Activated T-helper 17 cell treated with anti-CD3 and anti-CD28 coated beads, Interleukin-2, amount 50 U/mL, for 72 hours (primary cell): ENCODE measurements around the gene CCDC187. TPM values are rescaled to one million over a fixed set of nuclear protein-coding genes. Genes with fewer than 3 reads are reported as not detected.

Experiments used
- ATAC-seq: fragments of 150-1000 bp; cut with Tn5 transposase; replicated peaks from 2 replicates; pipeline ENCODE4 v1.10.0; 2021; ENCODE audit warnings: mild to moderate bottlenecking, moderate library complexity
- H3K27ac Mint-ChIP-seq: one replicate; pipeline ENCODE4 v1.8.0; 2022; ENCODE audit warnings: mixed read lengths
- H3K27me3 Mint-ChIP-seq: one replicate; pipeline ENCODE4 v1.8.0; 2022; ENCODE audit warnings: mixed read lengths
- H3K36me3 Mint-ChIP-seq: one replicate; pipeline ENCODE4 v1.8.0; 2022; ENCODE audit warnings: low read depth, mild to moderate bottlenecking, mixed read lengths
- H3K4me1 Mint-ChIP-seq: one replicate; pipeline ENCODE4 v1.8.0; 2022; ENCODE audit warnings: mixed read lengths
- H3K4me3 Mint-ChIP-seq: one replicate; pipeline ENCODE4 v1.8.0; 2022; ENCODE audit warnings: mild to moderate bottlenecking, mixed read lengths
- H3K9me3 Mint-ChIP-seq: one replicate; pipeline ENCODE4 v1.8.0; 2022; ENCODE audit warnings: mixed read lengths
- total RNA-seq, 2 donors: library from RNA; stranded (reverse); gene quantifications; one replicate each; pipeline ENCODE4 v1.2.3, GENCODE V29; 2022

The CCDC187 gene
- total RNA-seq, 2 donors from 2014 or later: 0.02 TPM; not detected in 1

- Mint-ChIP-seq H3K36me3 (peaks cover 85% of the 10 kb centered on the region), H3K4me3 (no peak overlapping the region), H3K27ac (no peak overlapping the region), H3K27me3 (no peaks in the 10 kb centered on the region), H3K4me1 (peaks cover 24% of the 10 kb centered on the region), H3K9me3 (no peaks in the 10 kb centered on the region)
- no peak for ATAC-seq
These were observed 79.8 kb downstream of the CCDC187 start for GRCh38 chr9:136223871-136224640.

- Mint-ChIP-seq H3K27me3 (no peaks in the 10 kb centered on the region), H3K9me3 (no peaks in the 10 kb centered on the region), H3K4me3 (no peak overlapping the region)
These were observed 81.0 kb downstream of the CCDC187 start for GRCh38 chr9:136222906-136223285.

GRCh38 chr9:136222166-136222905 lies 81.6 kb downstream of the CCDC187 start:
- H3K4me1 Mint-ChIP-seq: peaks cover 12% of the 10 kb centered on the region
- H3K27me3 Mint-ChIP-seq: no peaks in the 10 kb centered on the region
- no peaks in the 10 kb centered on the region for H3K9me3 Mint-ChIP-seq
- H3K4me3 Mint-ChIP-seq: no peak overlapping the region
- H3K36me3 Mint-ChIP-seq: peaks cover 90% of the 10 kb centered on the region
- H3K27ac Mint-ChIP-seq: no peak overlapping the region
- no peak for ATAC-seq

More at GRCh38 chr9:136222906-136223285, 81.0 kb downstream of the CCDC187 start:
- peaks cover 89% of the 10 kb centered on the region for H3K36me3 Mint-ChIP-seq
- no peak overlapping the region for H3K27ac Mint-ChIP-seq
- no peak for ATAC-seq
- peaks cover 14% of the 10 kb centered on the region for H3K4me1 Mint-ChIP-seq

GRCh38 chr9:136220017-136220729 lies 83.7 kb downstream of the CCDC187 start:
- peaks cover 11% of the 10 kb centered on the region for H3K4me1 Mint-ChIP-seq
- peak overlapping the region; percentile 43 for H3K27ac Mint-ChIP-seq
- H3K4me3 Mint-ChIP-seq: peak overlapping the region; percentile 25
- H3K9me3 Mint-ChIP-seq: no peaks in the 10 kb centered on the region
- peak; percentile 92 for ATAC-seq
- H3K36me3 Mint-ChIP-seq: peaks cover 94% of the 10 kb centered on the region
- no peaks in the 10 kb centered on the region for H3K27me3 Mint-ChIP-seq

GRCh38 chr9:136219276-136219675 lies 84.6 kb downstream of the CCDC187 start:
- ATAC-seq: no peak
- Mint-ChIP-seq H3K36me3 (peaks cover 96% of the 10 kb centered on the region), H3K27ac (no peak overlapping the region), H3K9me3 (no peaks in the 10 kb centered on the region), H3K4me1 (peaks cover 6% of the 10 kb centered on the region), H3K4me3 (no peak overlapping the region), H3K27me3 (no peaks in the 10 kb centered on the region)

- ATAC-seq: no peak
- Mint-ChIP-seq H3K9me3 (no peaks in the 10 kb centered on the region), H3K27me3 (no peaks in the 10 kb centered on the region), H3K36me3 (peaks cover 96% of the 10 kb centered on the region), H3K4me3 (no peak overlapping the region), H3K27ac (no peak overlapping the region), H3K4me1 (peaks cover 6% of the 10 kb centered on the region)
These were observed 85.2 kb downstream of the CCDC187 start for GRCh38 chr9:136218673-136219072.

GRCh38 chr9:136218271-136218670 lies 85.6 kb downstream of the CCDC187 start:
- H3K4me1 Mint-ChIP-seq: peaks cover 6% of the 10 kb centered on the region
- no peak for ATAC-seq
- peaks cover 96% of the 10 kb centered on the region for H3K36me3 Mint-ChIP-seq
- no peak overlapping the region for H3K27ac Mint-ChIP-seq
- no peaks in the 10 kb centered on the region for H3K27me3 Mint-ChIP-seq
- H3K9me3 Mint-ChIP-seq: no peaks in the 10 kb centered on the region
- no peak overlapping the region for H3K4me3 Mint-ChIP-seq

GRCh38 chr9:136216541-136217244 lies 87.2 kb downstream of the CCDC187 start:
- Mint-ChIP-seq H3K27me3 (no peaks in the 10 kb centered on the region), H3K27ac (no peak overlapping the region), H3K36me3 (peaks cover 96% of the 10 kb centered on the region), H3K4me1 (peaks cover 6% of the 10 kb centered on the region), H3K9me3 (no peaks in the 10 kb centered on the region), H3K4me3 (no peak overlapping the region)
- no peak for ATAC-seq

GRCh38 chr9:136213733-136214132 lies 90.2 kb downstream of the CCDC187 start:
- no peak overlapping the region for H3K27ac Mint-ChIP-seq

GRCh38 chr9:136212345-136212950 lies 91.4 kb downstream of the CCDC187 start:
- no peaks in the 10 kb centered on the region for H3K4me1 Mint-ChIP-seq
- H3K4me3 Mint-ChIP-seq: no peak overlapping the region
- H3K27ac Mint-ChIP-seq: no peak overlapping the region
- no peaks in the 10 kb centered on the region for H3K27me3 Mint-ChIP-seq
- H3K9me3 Mint-ChIP-seq: no peaks in the 10 kb centered on the region
- no peak for ATAC-seq
- peaks cover 78% of the 10 kb centered on the region for H3K36me3 Mint-ChIP-seq

More at GRCh38 chr9:136213733-136214132, 90.2 kb downstream of the CCDC187 start:
- Mint-ChIP-seq H3K9me3 (no peaks in the 10 kb centered on the region), H3K4me1 (no peaks in the 10 kb centered on the region), H3K36me3 (peaks cover 81% of the 10 kb centered on the region), H3K27me3 (no peaks in the 10 kb centered on the region), H3K4me3 (no peak overlapping the region)
- no peak for ATAC-seq

GRCh38 chr9:136211441-136212344 lies 92.2 kb downstream of the CCDC187 start:
- peaks cover 3% of the 10 kb centered on the region for H3K4me1 Mint-ChIP-seq
- H3K4me3 Mint-ChIP-seq: no peak overlapping the region
- no peaks in the 10 kb centered on the region for H3K9me3 Mint-ChIP-seq
- H3K36me3 Mint-ChIP-seq: peaks cover 79% of the 10 kb centered on the region
- H3K27me3 Mint-ChIP-seq: no peaks in the 10 kb centered on the region
- no peak for ATAC-seq
- H3K27ac Mint-ChIP-seq: no peak overlapping the region

- H3K4me1 Mint-ChIP-seq: peaks cover 3% of the 10 kb centered on the region
- no peak overlapping the region for H3K27ac Mint-ChIP-seq
- peaks cover 2% of the 10 kb centered on the region for H3K27me3 Mint-ChIP-seq
- ATAC-seq: no peak
- no peaks in the 10 kb centered on the region for H3K9me3 Mint-ChIP-seq
- H3K36me3 Mint-ChIP-seq: peaks cover 83% of the 10 kb centered on the region
- H3K4me3 Mint-ChIP-seq: no peak overlapping the region
These were observed 92.9 kb downstream of the CCDC187 start for GRCh38 chr9:136211006-136211405.

- Mint-ChIP-seq H3K27me3 (peaks cover 3% of the 10 kb centered on the region), H3K9me3 (no peaks in the 10 kb centered on the region), H3K4me1 (peaks cover 3% of the 10 kb centered on the region), H3K27ac (no peak overlapping the region), H3K4me3 (no peak overlapping the region), H3K36me3 (peaks cover 77% of the 10 kb centered on the region)
- ATAC-seq: no peak
These were observed 93.6 kb downstream of the CCDC187 start for GRCh38 chr9:136210276-136210675.
